GM12865 (cell line): ENCODE results near the gene PLPPR1.
"Not testable (repeated sequence)": the region's sequence is repeated elsewhere in the genome, so short reads cannot be mapped to it uniquely, and the experiment has no call there.

ENCODE experiments used
- DNase-seq: peaks from one replicate; pipeline ENCODE4 v3.0.0; 2010; ENCODE audit warnings: low read depth
- H3K4me3 ChIP-seq: 2 replicates; pipeline ENCODE4 v1.5.1; 2011; ENCODE audit warnings: mild to moderate bottlenecking, low read depth, low read length, control low read depth
- CTCF ChIP-seq: IDR thresholded peaks from 2 replicates; pipeline ENCODE4 v1.5.1; 2011; ENCODE audit warnings: low read length, control low read depth, low read depth, inconsistent platforms; ENCODE audit not compliant: insufficient read depth; ENCODE audit errors: missing control alignments

Gene PLPPR1

GRCh38 chr9:101326501-101326900 is 298.0 kb downstream of the PLPPR1 start:
- DNase-seq = no peak
- H3K4me3 ChIP-seq = no peak overlapping the region
- TF ChIP-seq CTCF = no peak

GRCh38 chr9:101327422-101327909 is 298.9 kb downstream of the PLPPR1 start:
- not testable (repeated sequence) for DNase-seq, H3K4me3 ChIP-seq

- no peak overlapping the region for H3K4me3 ChIP-seq
- DNase-seq = no peak
- no peak for TF ChIP-seq CTCF
Observed at GRCh38 chr9:101332362-101332761, 303.8 kb downstream of the PLPPR1 start.

GRCh38 chr9:101333490-101333889 is 305.0 kb downstream of the PLPPR1 start:
- no peak overlapping the region for H3K4me3 ChIP-seq
- DNase-seq = no peak
- no peak for TF ChIP-seq CTCF

- no peak overlapping the region for H3K4me3 ChIP-seq
- TF ChIP-seq CTCF = no peak
- DNase-seq = no peak
Observed at GRCh38 chr9:101333926-101334702, 305.6 kb downstream of the PLPPR1 start.

- DNase-seq = no peak
- no peak overlapping the region for H3K4me3 ChIP-seq
- no peak for TF ChIP-seq CTCF
Observed at GRCh38 chr9:101336091-101336490, 307.6 kb downstream of the PLPPR1 start.

- H3K4me3 ChIP-seq = no peak overlapping the region
- no peak for TF ChIP-seq CTCF
- DNase-seq = no peak
Observed at GRCh38 chr9:101337237-101337636, 308.7 kb downstream of the PLPPR1 start.
